GM18507 (cell line): ENCODE results near the gene TMEM54.

ENCODE experiments used
- DNase-seq: peaks from one replicate; pipeline ENCODE4 v3.0.0; 2011; ENCODE audit warnings: low read depth; ENCODE audit not compliant: insufficient read length; ENCODE audit errors: extremely low spot score
- FAIRE-seq: peaks from 2 replicates; lab custom pipeline; 2011; peaks lifted over from hg19 to GRCh38; lab: Jason Lieb, UNC

Gene TMEM54

GRCh38 chr1:32900956-32901822, at the start of gene TMEM54:
TMEM54 (minus strand) TSS chr1:32901389; CDS start chr1:32901238, 151 bp downstream.
- DNase-seq = no peak
- no peak for FAIRE-seq

GRCh38 chr1:32949519-32949918, 48.3 kb upstream of the TMEM54 start:
- no peak for FAIRE-seq
- DNase-seq = no peak

GRCh38 chr1:32948905-32949304, 47.7 kb upstream of the TMEM54 start:
- FAIRE-seq = no peak
- DNase-seq = no peak

GRCh38 chr1:32948390-32948722, 47.2 kb upstream of the TMEM54 start:
- DNase-seq (no peak), FAIRE-seq (no peak)

- FAIRE-seq = no peak
- no peak for DNase-seq
These were observed 46.6 kb upstream of the TMEM54 start for GRCh38 chr1:32947669-32948389.

GRCh38 chr1:32946413-32946812, 45.2 kb upstream of the TMEM54 start:
- FAIRE-seq = no peak

GRCh38 chr1:32944180-32944579, 43.0 kb upstream of the TMEM54 start:
- DNase-seq (no peak), FAIRE-seq (no peak)

More at GRCh38 chr1:32946413-32946812, 45.2 kb upstream of the TMEM54 start:
- DNase-seq = no peak

GRCh38 chr1:32939655-32940371, 38.6 kb upstream of the TMEM54 start:
- DNase-seq (no peak), FAIRE-seq (no peak)

- no peak for FAIRE-seq
- DNase-seq = no peak
These were observed 35.9 kb upstream of the TMEM54 start for GRCh38 chr1:32937061-32937460.

- FAIRE-seq (no peak), DNase-seq (no peak)
These were observed 33.3 kb upstream of the TMEM54 start for GRCh38 chr1:32934535-32934934.

GRCh38 chr1:32933742-32934322, 32.6 kb upstream of the TMEM54 start:
- FAIRE-seq = no peak
- DNase-seq = no peak

GRCh38 chr1:32931760-32932159, 30.6 kb upstream of the TMEM54 start:
- FAIRE-seq = no peak
- no peak for DNase-seq

GRCh38 chr1:32929366-32929765, 28.2 kb upstream of the TMEM54 start:
- DNase-seq (no peak), FAIRE-seq (no peak)

- FAIRE-seq = no peak
- DNase-seq = no peak
These were observed 27.5 kb upstream of the TMEM54 start for GRCh38 chr1:32928715-32929114.

GRCh38 chr1:32928285-32928684, 27.1 kb upstream of the TMEM54 start:
- FAIRE-seq = no peak
- DNase-seq = no peak

GRCh38 chr1:32927441-32927840, 26.3 kb upstream of the TMEM54 start:
- no peak for DNase-seq

GRCh38 chr1:32926562-32926961, 25.4 kb upstream of the TMEM54 start:
- FAIRE-seq (no peak), DNase-seq (no peak)

More at GRCh38 chr1:32927441-32927840, 26.3 kb upstream of the TMEM54 start:
- no peak for FAIRE-seq

GRCh38 chr1:32925403-32926162, 24.4 kb upstream of the TMEM54 start:
- no peak for FAIRE-seq
- no peak for DNase-seq

- FAIRE-seq = no peak
- DNase-seq = no peak
These were observed 23.7 kb upstream of the TMEM54 start for GRCh38 chr1:32924881-32925344.
